T-helper 1 cell treated with Interleukin-12 subunit alpha and Interleukin-12 subunit beta and Interleukin-4 antibody, amounts not matched to agents 30 ng/mL and 1 ng/mL, for 36 hours (primary cell): ENCODE measurements around the gene HLA-DQA1. TPM values are rescaled to one million over a fixed set of nuclear protein-coding genes. Genes with fewer than 3 reads are reported as not detected.

Experiments
- intact Hi-C: fragments of 100-400 bp; cut with micrococcal nuclease; formaldehyde crosslinking; loops from one replicate; pipeline ENCODE4 v1.15.1; 2024
- total RNA-seq: library from RNA; stranded (reverse); gene quantifications from 2 replicates; pipeline ENCODE4 v1.2.3, GENCODE V29; 2022

HLA-DQA1 gene
- total RNA-seq, 1 donor from 2014 or later, result 89.6 TPM

- intact Hi-C loops, result loop anchor here (1.0 to 2.0 kb wide), 3 partner anchors 70 to 277 kb away; no protein-coding TSS in a partner anchor
These were observed 54.8 kb downstream of the HLA-DQA1 start for GRCh38 chr6:32692019-32692418.

Other genes with a start within 250 kb of the HLA-DQA1 start
- gene BTNL2, start 230.2 kb upstream of the HLA-DQA1 start, total RNA-seq, result not detected in 2 replicates
- gene HLA-DRA, start 197.5 kb upstream of the HLA-DQA1 start, total RNA-seq, result 240 and 242 TPM in 2 replicates
- 80.1 and 94.3 TPM in 2 replicates for gene HLA-DRB5, start 107.1 kb upstream of the HLA-DQA1 start, total RNA-seq
- gene HLA-DRB1, start 47.6 kb upstream of the HLA-DQA1 start, total RNA-seq, result 170 and 173 TPM in 2 replicates
- gene HLA-DQB1, start 29.3 kb downstream of the HLA-DQA1 start, total RNA-seq, result 20.1 and 27.5 TPM in 2 replicates
- gene HLA-DQA2, start 104.0 kb downstream of the HLA-DQA1 start, total RNA-seq, result 13.2 and 14.4 TPM in 2 replicates
- 7.1 and 7.7 TPM in 2 replicates for gene HLA-DQB2, start 126.1 kb downstream of the HLA-DQA1 start, total RNA-seq
- gene HLA-DOB, start 179.6 kb downstream of the HLA-DQA1 start, total RNA-seq, result 7.3 and 8.1 TPM in 2 replicates
- 245 and 250 TPM in 2 replicates for gene TAP2, start 201.3 kb downstream of the HLA-DQA1 start, total RNA-seq
- gene PSMB8, start 206.6 kb downstream of the HLA-DQA1 start, total RNA-seq, result 408 and 410 TPM in 2 replicates
- gene TAP1, start 216.3 kb downstream of the HLA-DQA1 start, total RNA-seq, result 506 and 509 TPM in 2 replicates
- 423 and 424 TPM in 2 replicates for gene PSMB9, start 216.8 kb downstream of the HLA-DQA1 start, total RNA-seq